Coronary artery (tissue), 2 donors: Measurements from ENCODE around the gene ETV6.
A peak's percentile ranks its signal among the peaks of the same experiment; 100 is the strongest.

Experiments used
- DNase-seq: peaks from one replicate; pipeline ENCODE4 v3.0.0-alpha.2; 2017; ENCODE audit warnings: low spot score
- H3K27ac ChIP-seq, 2 donors: fragments of 200-600 bp; sonication (generic); one replicate each; pipeline ENCODE4 v1.5.1; 2016 to 2019
- H3K4me3 ChIP-seq: fragments of 200-600 bp; sonication (generic); 2 replicates; pipeline ENCODE4 v1.5.1; 2016; ENCODE audit warnings: mild to moderate bottlenecking, moderate library complexity
- CTCF ChIP-seq: fragments of 200-600 bp; sonication (generic); IDR thresholded peaks from one replicate; pipeline ENCODE4 v1.5.1; 2019; ENCODE audit warnings: antibody characterized with exemption

Gene ETV6

GRCh38 chr12:11755302-11755930 is 105.9 kb downstream of the ETV6 start:
- no peak for TF ChIP-seq CTCF

GRCh38 chr12:11756022-11756421 is 106.5 kb downstream of the ETV6 start:
- Histone ChIP-seq H3K4me3 (no peak overlapping the region), H3K27ac (peak overlapping the region; percentile 96 to 97)
- no peak for DNase-seq
- TF ChIP-seq CTCF: no peak

More at GRCh38 chr12:11755302-11755930, 105.9 kb downstream of the ETV6 start:
- Histone ChIP-seq H3K27ac (peak overlapping the region; percentile 96 to 97), H3K4me3 (peak overlapping the region; percentile 5)
- no peak for DNase-seq

- TF ChIP-seq CTCF: no peak
- Histone ChIP-seq H3K4me3 (no peak overlapping the region), H3K27ac (peak overlapping the region; percentile 96 to 97)
- DNase-seq: no peak
Measured at GRCh38 chr12:11756523-11756922, 107.0 kb downstream of the ETV6 start.

GRCh38 chr12:11757095-11757494 is 107.6 kb downstream of the ETV6 start:
- peak overlapping the region; percentile 96 to 97 for H3K27ac ChIP-seq
- no peak for DNase-seq
- H3K4me3 ChIP-seq: no peak overlapping the region
- no peak for TF ChIP-seq CTCF

- no peak for TF ChIP-seq CTCF
- no peak for DNase-seq
- Histone ChIP-seq H3K4me3 (no peak overlapping the region), H3K27ac (peak overlapping the region; percentile 96 to 97)
Measured at GRCh38 chr12:11757531-11757930, 108.1 kb downstream of the ETV6 start.

- TF ChIP-seq CTCF: no peak
- Histone ChIP-seq H3K27ac (peak overlapping the region; percentile 96 to 97), H3K4me3 (no peak overlapping the region)
- no peak for DNase-seq
Measured at GRCh38 chr12:11758087-11758486, 108.6 kb downstream of the ETV6 start.
